Adrenal gland (tissue), 5 donors: ENCODE data around the gene HSPBAP1.

Source experiments
- CTCF ChIP-seq, 6 experiments: fragments of 450-650 bp in 4 of 6; fragments of 200-600 bp in 2 of 6; sonication (generic) in 1 of 6; IDR thresholded peaks; 1 replicate in 5 of 6; 2 replicates in 1 of 6; pipeline versions ENCODE4 v1.5.1 to v1.8.0; 2016 to 2021; ENCODE audit warnings: antibody characterized with exemption in 6 of 6, mild to moderate bottlenecking in 2 of 6, moderate library complexity in 1 of 6
- POLR2A ChIP-seq, 2 donors: fragments of 450-650 bp; IDR thresholded peaks; one replicate each; pipeline ENCODE4 v1.6.1; 2017; ENCODE audit warnings: antibody characterized with exemption in 2 of 2, mild to moderate bottlenecking in 2 of 2, moderate library complexity in 1 of 2
- donor health status: DM: no; HTN: no; CAD: no.

GRCh38 chr3:122766430-122766829 is 27.2 kb downstream of the HSPBAP1 start:
- TF ChIP-seq CTCF (IDR thresholded peaks at IDR 0.05) (no peak), POLR2A (IDR thresholded peaks at IDR 0.05) (no peak)
